Measurements from ENCODE around the gene CUBN.

The CUBN gene

GRCh38 chr10:16986406-16987205 lies 143.0 kb downstream of the CUBN start:
- no peak overlapping the region for H3K4me3 ChIP-seq (ENCODE audit: low read depth, low read length)
- DNase-seq (ENCODE audit: low read depth) = peak; percentile 73
- no peak for TF ChIP-seq CTCF (conservative IDR thresholded peaks at IDR 0.05; ENCODE audit: low read depth, low read length)

- no peak for TF ChIP-seq CTCF (conservative IDR thresholded peaks at IDR 0.05; ENCODE audit: low read depth, low read length)
- H3K4me3 ChIP-seq (ENCODE audit: low read depth, low read length) = no peak overlapping the region
- no peak for DNase-seq (ENCODE audit: low read depth)
These were observed 143.6 kb downstream of the CUBN start for GRCh38 chr10:16986082-16986405.

- no peak overlapping the region for H3K4me3 ChIP-seq (ENCODE audit: low read depth, low read length)
- TF ChIP-seq CTCF (conservative IDR thresholded peaks at IDR 0.05; ENCODE audit: low read depth, low read length) = no peak
- no peak for DNase-seq (ENCODE audit: low read depth)
These were observed 145.4 kb downstream of the CUBN start for GRCh38 chr10:16984242-16984641.

- DNase-seq (ENCODE audit: low read depth) = no peak
- no peak overlapping the region for H3K4me3 ChIP-seq (ENCODE audit: low read depth, low read length)
- no peak for TF ChIP-seq CTCF (conservative IDR thresholded peaks at IDR 0.05; ENCODE audit: low read depth, low read length)
These were observed 152.8 kb downstream of the CUBN start for GRCh38 chr10:16976803-16977202.

- DNase-seq (ENCODE audit: low read depth) = peak; percentile 71
- peak; percentile 28 for TF ChIP-seq CTCF (conservative IDR thresholded peaks at IDR 0.05; ENCODE audit: low read depth, low read length)
- H3K4me3 ChIP-seq (ENCODE audit: low read depth, low read length) = no peak overlapping the region
These were observed 154.4 kb downstream of the CUBN start for GRCh38 chr10:16975188-16975587.

GRCh38 chr10:16968416-16969041 lies 161.1 kb downstream of the CUBN start:
- TF ChIP-seq CTCF (conservative IDR thresholded peaks at IDR 0.05; ENCODE audit: low read depth, low read length) = no peak
- no peak overlapping the region for H3K4me3 ChIP-seq (ENCODE audit: low read depth, low read length)
- DNase-seq (ENCODE audit: low read depth) = peak; percentile 96

Data from choroid plexus epithelial cell (primary cell).